Colonic mucosa (tissue), 4 donors: ENCODE measurements around the gene PRADC1. TPM values are rescaled to one million over a fixed set of nuclear protein-coding genes. Genes with fewer than 3 reads are reported as not detected.

Source experiments
- DNase-seq: peaks from one replicate; pipeline ENCODE4 v3.0.0-alpha.2; 2020
- H3K27ac ChIP-seq: fragments of 200-600 bp; one replicate; pipeline ENCODE4 v1.8.0; 2021
- H3K27me3 ChIP-seq: fragments of 200-600 bp; one replicate; pipeline ENCODE4 v1.8.0; 2021
- H3K36me3 ChIP-seq: fragments of 200-600 bp; one replicate; pipeline ENCODE4 v1.8.0; 2021
- H3K4me1 ChIP-seq: fragments of 200-600 bp; one replicate; pipeline ENCODE4 v1.8.0; 2021; ENCODE audit warnings: mild to moderate bottlenecking
- H3K4me3 ChIP-seq: fragments of 200-600 bp; one replicate; pipeline ENCODE4 v1.8.0; 2021
- H3K9ac ChIP-seq, 2 donors: one replicate each; pipeline ENCODE4 v1.7.0; 2013; ENCODE audit warnings: control low read depth in 2 of 2, low read depth in 2 of 2, low read length in 2 of 2
- H3K9me3 ChIP-seq: fragments of 200-600 bp; one replicate; pipeline ENCODE4 v1.8.0; 2021
- intact Hi-C: fragments of 100-400 bp; cut with DNase I; formaldehyde crosslinking; loops from one replicate; pipeline ENCODE4 v1.14.1; 2022
- total RNA-seq, 2 donors: library from RNA; stranded (reverse); fragmentation: NEBNext Ultra II Directional in 1 of 2; extraction: Animal tissue kit (Norgen Biotek cat#: 25700) in 1 of 2; gene quantifications; one replicate each; pipeline ENCODE4 v1.2.1, GENCODE V29; 2021
- TF ChIP-seq, protein P1 (sequence below): fragments of 200-600 bp; IDR thresholded peaks from one replicate; pipeline ENCODE4 v1.8.0; 2022; ENCODE audit warnings: antibody characterized with exemption, mild to moderate bottlenecking
- donor health status: healthy.
- donor health status: DM: no; HTN: no; CAD: no.
- donor health status: DM: no; HTN: no; CAD: no.

Gene PRADC1
- total RNA-seq, 2 donors from 2014 or later = 36.2 to 47.5 TPM

- no peak for DNase-seq
- no peaks in the 10 kb centered on the region for H3K27me3 ChIP-seq
- H3K27ac ChIP-seq = no peak overlapping the region
- H3K9ac ChIP-seq = no peak overlapping the region
- TF ChIP-seq, protein P1, sequence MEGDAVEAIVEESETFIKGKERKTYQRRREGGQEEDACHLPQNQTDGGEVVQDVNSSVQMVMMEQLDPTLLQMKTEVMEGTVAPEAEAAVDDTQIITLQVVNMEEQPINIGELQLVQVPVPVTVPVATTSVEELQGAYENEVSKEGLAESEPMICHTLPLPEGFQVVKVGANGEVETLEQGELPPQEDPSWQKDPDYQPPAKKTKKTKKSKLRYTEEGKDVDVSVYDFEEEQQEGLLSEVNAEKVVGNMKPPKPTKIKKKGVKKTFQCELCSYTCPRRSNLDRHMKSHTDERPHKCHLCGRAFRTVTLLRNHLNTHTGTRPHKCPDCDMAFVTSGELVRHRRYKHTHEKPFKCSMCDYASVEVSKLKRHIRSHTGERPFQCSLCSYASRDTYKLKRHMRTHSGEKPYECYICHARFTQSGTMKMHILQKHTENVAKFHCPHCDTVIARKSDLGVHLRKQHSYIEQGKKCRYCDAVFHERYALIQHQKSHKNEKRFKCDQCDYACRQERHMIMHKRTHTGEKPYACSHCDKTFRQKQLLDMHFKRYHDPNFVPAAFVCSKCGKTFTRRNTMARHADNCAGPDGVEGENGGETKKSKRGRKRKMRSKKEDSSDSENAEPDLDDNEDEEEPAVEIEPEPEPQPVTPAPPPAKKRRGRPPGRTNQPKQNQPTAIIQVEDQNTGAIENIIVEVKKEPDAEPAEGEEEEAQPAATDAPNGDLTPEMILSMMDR = no peak
- no peak overlapping the region for H3K4me3 ChIP-seq
- H3K36me3 ChIP-seq = peaks cover 21% of the 10 kb centered on the region
- H3K9me3 ChIP-seq = no peaks in the 10 kb centered on the region
- no peaks in the 10 kb centered on the region for H3K4me1 ChIP-seq
- intact Hi-C loops = no loop called here
Observed at GRCh38 chr2:73249636-73250035, 16.6 kb upstream of the PRADC1 start.

DNA sequence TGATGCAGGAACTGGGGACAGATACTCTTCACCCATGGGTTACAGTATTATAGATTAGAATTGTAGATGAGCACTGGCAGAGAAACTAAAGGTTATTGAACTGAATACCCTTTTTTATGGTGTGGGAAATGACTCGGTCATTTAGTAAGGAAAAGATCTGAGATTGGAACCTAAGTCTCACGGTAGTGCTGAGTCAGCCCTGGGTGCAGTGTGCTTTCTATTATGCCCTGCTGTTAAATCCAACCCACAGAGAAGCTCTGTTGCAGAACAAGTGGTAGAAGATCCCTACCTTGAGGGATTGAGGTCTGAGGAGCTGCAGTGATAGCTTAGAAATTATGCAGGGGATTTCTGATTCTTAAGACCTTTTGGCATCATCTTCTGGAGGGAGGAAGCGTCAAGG, 13.8 kb upstream of the PRADC1 start:
- Histone ChIP-seq H3K4me1 (no peaks in the 10 kb centered on the region), H3K27me3 (no peaks in the 10 kb centered on the region), H3K27ac (no peak overlapping the region), H3K4me3 (no peak overlapping the region), H3K36me3 (peaks cover 38% of the 10 kb centered on the region), H3K9me3 (no peaks in the 10 kb centered on the region), H3K9ac (no peak overlapping the region)
- intact Hi-C loops = no loop called here
- no peak for DNase-seq
- TF ChIP-seq, protein P1 = no peak

- no peaks in the 10 kb centered on the region for H3K4me1 ChIP-seq
- intact Hi-C loops = no loop called here
- H3K9ac ChIP-seq = no peak overlapping the region
- peaks cover 38% of the 10 kb centered on the region for H3K36me3 ChIP-seq
- no peak for DNase-seq
- H3K9me3 ChIP-seq = no peaks in the 10 kb centered on the region
- H3K27me3 ChIP-seq = no peaks in the 10 kb centered on the region
- no peak overlapping the region for H3K27ac ChIP-seq
- no peak overlapping the region for H3K4me3 ChIP-seq
- TF ChIP-seq, protein P1 = no peak
Observed at GRCh38 chr2:73244580-73244979, 11.5 kb upstream of the PRADC1 start.

- peaks cover 38% of the 10 kb centered on the region for H3K36me3 ChIP-seq
- no peak overlapping the region for H3K27ac ChIP-seq
- no peak overlapping the region for H3K4me3 ChIP-seq
- no peak overlapping the region for H3K9ac ChIP-seq
- no peaks in the 10 kb centered on the region for H3K9me3 ChIP-seq
- no peaks in the 10 kb centered on the region for H3K27me3 ChIP-seq
- DNase-seq = no peak
- TF ChIP-seq, protein P1 = no peak
- H3K4me1 ChIP-seq = no peaks in the 10 kb centered on the region
- intact Hi-C loops = no loop called here
Observed at GRCh38 chr2:73243884-73244570, 11.0 kb upstream of the PRADC1 start.

DNA sequence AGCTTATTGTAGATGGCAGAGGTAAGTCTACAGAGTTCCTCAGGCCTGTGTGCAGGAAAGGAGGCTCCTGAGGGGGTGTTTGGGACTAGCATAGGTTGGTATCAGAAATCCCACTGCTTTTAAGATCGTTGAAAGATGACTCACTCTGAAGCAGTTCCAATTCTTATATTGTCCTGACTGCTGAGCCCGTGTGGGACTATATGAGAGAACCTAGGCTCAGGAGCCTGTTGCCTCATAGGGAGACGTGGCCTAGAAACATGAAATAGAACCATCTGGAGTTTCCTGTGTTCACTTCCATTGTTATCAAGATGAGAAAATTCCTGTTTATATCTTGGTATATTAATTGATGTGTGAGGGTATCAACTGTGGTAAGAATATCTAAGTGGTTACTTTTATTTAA, 6.7 kb upstream of the PRADC1 start:
- Histone ChIP-seq H3K4me3 (no peak overlapping the region), H3K27ac (no peak overlapping the region), H3K4me1 (no peaks in the 10 kb centered on the region), H3K27me3 (no peaks in the 10 kb centered on the region), H3K9ac (no peak overlapping the region), H3K9me3 (no peaks in the 10 kb centered on the region), H3K36me3 (peaks cover 19% of the 10 kb centered on the region)
- TF ChIP-seq, protein P1 = no peak
- intact Hi-C loops = no loop called here
- no peak for DNase-seq
